A549 (cell line): ENCODE results near the gene ZNRF3. TPM values are rescaled to one million over a fixed set of nuclear protein-coding genes. Genes with fewer than 3 reads are reported as not detected.
A peak's percentile ranks its signal among the peaks of the same experiment; 100 is the strongest.

ENCODE experiments used
- ATAC-seq, 2 experiments: fragments of 200-7000 bp in 1 of 2; fragments of >200 bp in 1 of 2; cut with Nextera tagmentation in 1 of 2; cut with Tn5 transposase in 1 of 2; 3 replicates each; pipeline versions ENCODE4 v1.8.0 to v1.9.1; 2018 to 2020; ENCODE audit warnings: mild to moderate bottlenecking in 1 of 2, moderate library complexity in 1 of 2
- CTCF ChIA-PET: fragments of 300-600 bp; sonication (Branson Sonifier 250); formaldehyde crosslinking; extraction: SDS; loops from one replicate; lab custom pipeline; 2021; ENCODE audit warnings: antibody characterized with exemption, inconsistent platforms; lab: Yijun Ruan, JAX
- POLR2A ChIA-PET: fragments of 350-600 bp; formaldehyde crosslinking; extraction: SDS; loops from one replicate; lab custom pipeline; 2021; ENCODE audit warnings: antibody characterized with exemption, inconsistent platforms; lab: Yijun Ruan, JAX
- DNase-seq, 2 experiments: peaks; one replicate each; pipeline versions ENCODE4 v3.0.0 to v3.0.0-alpha.2; 2011 to 2016; ENCODE audit warnings: low read depth in 1 of 2, low spot score in 1 of 2
- FAIRE-seq: peaks from 2 replicates; lab custom pipeline; 2011; peaks lifted over from hg19 to GRCh38; lab: Jason Lieb, UNC
- H3K27ac ChIP-seq, 2 experiments: fragments of >200 bp; sonication (Bioruptor Twin); formaldehyde crosslinking; 3 replicates each; pipeline ENCODE4 v1.5.1; 2016 to 2017
- H3K4me1 ChIP-seq: fragments of >200 bp; sonication (Bioruptor Twin); formaldehyde crosslinking; 3 replicates; pipeline ENCODE4 v1.6.1; 2016
- H3K4me2 ChIP-seq: fragments of >200 bp; sonication (Bioruptor Twin); formaldehyde crosslinking; 3 replicates; pipeline ENCODE4 v1.6.1; 2016
- H3K4me3 ChIP-seq: fragments of >200 bp; sonication (Bioruptor Twin); formaldehyde crosslinking; 3 replicates; pipeline ENCODE4 v1.5.1; 2016
- H3K9me3 ChIP-seq: fragments of >200 bp; sonication (Bioruptor Twin); formaldehyde crosslinking; 3 replicates; pipeline ENCODE4 v1.6.1; 2016
- BHLHE40 ChIP-seq: IDR thresholded peaks from 2 replicates; pipeline ENCODE4 v1.6.1; 2012; ENCODE audit warnings: low read depth, low read length, inconsistent platforms
- CHD4 ChIP-seq: fragments of 200-600 bp; sonication (generic); IDR thresholded peaks from 2 replicates; pipeline ENCODE4 v1.6.1; 2016; ENCODE audit warnings: antibody characterized with exemption, mild to moderate bottlenecking, borderline replicate concordance
- EHF ChIP-seq: fragments of 250-450 bp; sonication (Bioruptor Pico); IDR thresholded peaks from 2 replicates; pipeline ENCODE4 v1.5.0; 2020; ENCODE audit warnings: mild to moderate bottlenecking
- EP300 ChIP-seq, 2 experiments: fragments of >200 bp; sonication (Bioruptor Twin); formaldehyde crosslinking; IDR thresholded peaks; 2 replicates in 1 of 2; 3 replicates in 1 of 2; pipeline ENCODE4 v1.6.1; 2016 to 2017
- ESRRA ChIP-seq: fragments of 150-350 bp; IDR thresholded peaks from 2 replicates; pipeline ENCODE4 v1.6.1; 2014; ENCODE audit warnings: mild to moderate bottlenecking, low read length, borderline replicate concordance
- FOSL2 ChIP-seq, 2 experiments: fragments of 450-650 bp in 1 of 2; fragments of >200 bp in 1 of 2; sonication (Bioruptor Twin) in 1 of 2; formaldehyde crosslinking; IDR thresholded peaks; 2 replicates each; pipeline versions ENCODE4 v1.5.0 to v1.6.1; 2016 to 2020; ENCODE audit warnings: mild to moderate bottlenecking in 1 of 2, moderate library complexity in 1 of 2
- GATA3 ChIP-seq: IDR thresholded peaks from 2 replicates; pipeline ENCODE4 v1.6.1; 2012; ENCODE audit warnings: borderline replicate concordance
- HOXA7 ChIP-seq: fragments of 250-450 bp; sonication (Bioruptor Pico); IDR thresholded peaks from 2 replicates; pipeline ENCODE4 v1.5.0; 2020; ENCODE audit warnings: mild to moderate bottlenecking, moderate library complexity
- JUN ChIP-seq, 2 experiments: fragments of >200 bp; sonication (Bioruptor Twin); formaldehyde crosslinking; IDR thresholded peaks; 2 replicates in 1 of 2; 3 replicates in 1 of 2; pipeline ENCODE4 v1.6.1; 2016 to 2017
- JUNB ChIP-seq: fragments of >200 bp; sonication (Bioruptor Twin); formaldehyde crosslinking; IDR thresholded peaks from 2 replicates; pipeline ENCODE4 v1.6.1; 2016
- MAFK ChIP-seq: fragments of 450-650 bp; IDR thresholded peaks from 2 replicates; pipeline ENCODE4 v1.6.1; 2014; ENCODE audit not compliant: partially characterized antibody
- MAZ ChIP-seq: fragments of 150-350 bp; IDR thresholded peaks from 2 replicates; pipeline ENCODE4 v1.6.1; 2014; ENCODE audit warnings: antibody characterized with exemption, low read depth, low read length, borderline replicate concordance
- NPAS2 ChIP-seq: fragments of 250-450 bp; sonication (Bioruptor Pico); IDR thresholded peaks from 2 replicates; pipeline ENCODE4 v1.8.0; 2022; ENCODE audit warnings: mild to moderate bottlenecking, moderate library complexity, borderline replicate concordance
- RAD21 ChIP-seq, 2 experiments: fragments of >200 bp in 1 of 2; sonication (Bioruptor Twin) in 1 of 2; formaldehyde crosslinking in 1 of 2; IDR thresholded peaks in 1 of 2; conservative IDR thresholded peaks in 1 of 2; 2 replicates in 1 of 2; 3 replicates in 1 of 2; pipeline ENCODE4 v1.6.1; 2012 to 2018; ENCODE audit warnings: inconsistent platforms in 1 of 2
- RARB ChIP-seq: fragments of 250-450 bp; sonication (Bioruptor Pico); IDR thresholded peaks from 2 replicates; pipeline ENCODE4 v1.8.0; 2021; ENCODE audit warnings: mild to moderate bottlenecking, moderate library complexity
- REST ChIP-seq: fragments of 200-600 bp; sonication (generic); IDR thresholded peaks from 2 replicates; pipeline ENCODE4 v1.6.1; 2016; ENCODE audit warnings: antibody characterized with exemption, mild to moderate bottlenecking, moderate library complexity
- TP53 ChIP-seq: fragments of 250-450 bp; sonication (Bioruptor Pico); IDR thresholded peaks from 2 replicates; pipeline ENCODE4 v1.5.0; 2021; ENCODE audit warnings: mild to moderate bottlenecking, moderate library complexity
- WGBS: methylation state at CpG from one replicate; pipeline ENCODE4 v1.1.6; 2017; ENCODE audit errors: missing lambda C conversion rate; 5-methylcytosine and 5-hydroxymethylcytosine counted together
- polyA plus RNA-seq, 4 experiments: library from polyadenylated mRNA; depleted of rRNA in 3 of 4; stranded (reverse); fragments of >200 nt; fragmentation: RNase III in 1 of 4; extraction: RNeasy Plus Mini Kit Qiagen cat#74134 plus additional on column Dnase treatment in 1 of 4; gene quantifications; 2 replicates in 3 of 4; 3 replicates in 1 of 4; pipeline ENCODE4 v1.2.3, GENCODE V29; 2011 to 2017
- TF ChIP-seq, protein P1 (sequence below): fragments of >200 bp; sonication (Bioruptor Twin); formaldehyde crosslinking; IDR thresholded peaks from 2 replicates; pipeline ENCODE4 v1.6.1; 2016
- TF ChIP-seq, protein P2 (sequence below): IDR thresholded peaks from 2 replicates; pipeline ENCODE4 v1.6.1; 2012

The ZNRF3 gene
- polyA plus RNA-seq, 2 of the 4 experiments (the other 2 are of a cell fraction): 4.6 to 6.9 TPM

DNA sequence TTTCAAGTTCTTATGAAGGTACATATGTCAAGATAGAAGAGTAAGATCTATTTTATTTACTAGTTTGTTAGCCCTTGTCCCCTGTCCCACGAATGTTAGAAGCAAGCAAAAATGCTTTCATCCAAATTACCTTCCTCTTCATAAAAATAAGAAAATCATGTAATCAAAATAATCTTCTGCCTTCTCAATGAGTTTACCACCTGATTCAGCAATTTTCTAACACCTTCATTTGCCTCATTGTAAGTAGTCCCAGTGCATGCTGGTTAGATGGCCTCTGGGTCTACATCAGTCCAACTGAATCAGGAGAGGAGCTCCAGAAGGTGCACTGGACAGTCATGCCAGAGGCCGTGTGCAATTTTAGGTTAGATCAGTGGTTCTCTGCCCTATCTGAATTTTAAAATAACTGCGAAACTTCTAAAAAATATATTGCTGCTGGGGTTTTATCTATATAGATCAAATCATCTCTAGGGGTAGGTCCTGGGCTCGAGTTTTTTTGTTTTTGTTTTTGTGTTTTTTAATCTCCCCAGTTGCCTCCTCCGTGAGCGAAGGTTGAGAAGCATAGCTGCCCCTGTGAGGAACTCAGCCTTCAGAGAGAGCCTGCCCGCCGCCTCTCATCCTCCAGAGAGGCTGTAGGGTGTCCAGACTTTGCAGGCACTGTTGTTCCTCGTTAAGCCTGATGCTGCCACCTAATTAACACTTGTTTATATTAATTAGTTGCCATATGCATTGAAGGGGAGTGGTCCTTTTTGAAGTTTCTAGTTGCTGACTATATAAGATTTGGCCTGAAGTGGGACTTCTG, 146.0 kb downstream of the ZNRF3 start:
- CTCF ChIA-PET: interaction anchor here (0.7 to 2.5 kb wide), 2 partner anchors 11 to 174 kb away, joined by 3 to 19 read pairs; no protein-coding TSS in a partner anchor
- no peak for FAIRE-seq
- no peak for DNase-seq
- 86% methylated on average over 9 of the region's 9 CpGs for WGBS
- peak overlapping the region; percentile 96 for H3K4me2 ChIP-seq
- TF ChIP-seq BHLHE40: no peak
- TF ChIP-seq MAFK: peak; percentile 82
- TF ChIP-seq, all 56 proteins: peak for 1
- no peak for ATAC-seq
- no peaks in the 10 kb centered on the region for H3K9me3 ChIP-seq
- H3K27ac ChIP-seq: peak overlapping the region; percentile 97 to 100
- H3K4me1 ChIP-seq: peaks cover 59% of the 10 kb centered on the region
- H3K4me3 ChIP-seq: no peak overlapping the region; the same call in 2 of the 3 replicates
- POLR2A ChIA-PET: no interaction called here

DNA sequence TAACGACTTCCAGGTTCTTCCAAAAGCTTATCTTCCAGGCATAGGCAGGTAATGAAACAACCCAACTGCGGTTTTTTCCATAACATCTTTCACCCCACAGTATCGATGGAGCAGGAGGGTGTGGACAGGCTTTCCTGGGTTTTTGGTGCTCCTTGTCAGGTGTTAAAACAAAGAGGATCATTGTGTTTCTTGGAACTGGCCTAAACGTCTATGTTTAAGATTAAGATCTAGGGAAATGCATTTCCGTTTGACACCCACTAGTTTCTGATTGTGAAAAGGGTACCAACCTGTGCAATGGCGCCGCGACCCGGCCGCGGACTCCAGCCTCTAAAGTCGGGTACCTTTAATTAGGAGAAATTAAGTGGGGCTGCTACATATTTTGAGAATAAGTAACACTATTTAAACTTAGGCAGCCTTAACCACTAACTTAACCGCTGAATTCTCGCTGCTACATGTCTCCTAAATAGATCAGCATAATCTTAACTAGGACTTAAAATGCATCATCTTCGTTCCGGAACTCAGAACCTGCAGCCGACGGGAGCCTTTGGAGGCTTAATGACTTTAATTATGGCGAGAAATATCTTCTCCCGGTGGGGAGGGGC, 146.7 kb downstream of the ZNRF3 start:
- ATAC-seq (no peak), DNase-seq (no peak), FAIRE-seq (no peak)
- Histone ChIP-seq H3K4me1 (peaks cover 58% of the 10 kb centered on the region), H3K27ac (peak overlapping the region; percentile 97 to 100), H3K4me3 (peak overlapping the region; percentile 41), H3K4me2 (peak overlapping the region; percentile 96), H3K9me3 (no peaks in the 10 kb centered on the region)
- POLR2A ChIA-PET: interaction anchor here (1.0 to 1.1 kb wide), 2 partner anchors 110 to 112 kb away, joined by 4 read pairs; no protein-coding TSS in a partner anchor
- CTCF ChIA-PET: interaction anchor here (1.0 to 2.5 kb wide), 3 partner anchors 11 to 174 kb away, joined by 3 to 19 read pairs (median 5); no protein-coding TSS in a partner anchor
- 38% methylated on average over 19 of the region's 20 CpGs for WGBS
- TF ChIP-seq RAD21 (conservative IDR thresholded peaks at IDR 0.05 in 1 of 2, IDR thresholded peaks at IDR 0.05 in 1 of 2): 0 out of 5 replicates have a peak, but pooled peaks of 1 of the 2 experiments have one; percentile 0
- TF ChIP-seq JUN (IDR thresholded peaks at IDR 0.05): peak in 1 of 2 experiments; percentile 16; a peak in 1 of 5 replicates
- TF ChIP-seq, protein P1, sequence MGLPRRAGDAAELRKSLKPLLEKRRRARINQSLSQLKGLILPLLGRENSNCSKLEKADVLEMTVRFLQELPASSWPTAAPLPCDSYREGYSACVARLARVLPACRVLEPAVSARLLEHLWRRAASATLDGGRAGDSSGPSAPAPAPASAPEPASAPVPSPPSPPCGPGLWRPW: no peak

- Histone ChIP-seq H3K4me3 (peak overlapping the region; percentile 41), H3K27ac (peak overlapping the region; percentile 97 to 100), H3K4me1 (peaks cover 58% of the 10 kb centered on the region), H3K9me3 (no peaks in the 10 kb centered on the region), H3K4me2 (peak overlapping the region; percentile 96)
- ChIA-PET CTCF (interaction anchor here (0.7 to 2.2 kb wide), 7 partner anchors 10 to 175 kb away, joined by 3 to 12 read pairs (median 3); no protein-coding TSS in a partner anchor), POLR2A (interaction anchor here (0.6 to 1.6 kb wide), 6 partner anchors 10 to 148 kb away, joined by 3 to 10 read pairs (median 4); partner anchors contain the start of gene ZNRF3)
- no peak for FAIRE-seq
- TF ChIP-seq GATA3 (peak; percentile 53; the same call in 1 of the 2 replicates), JUN (IDR thresholded peaks at IDR 0.05) (peak; percentile 9 to 59; a peak in 3 of 5 replicates), MAFK (no peak), EP300 (IDR thresholded peaks at IDR 0.05) (peak in 1 of 2 experiments; percentile 53; a peak in 1 of 5 replicates), RAD21 (conservative IDR thresholded peaks at IDR 0.05 in 1 of 2, IDR thresholded peaks at IDR 0.05 in 1 of 2) (peak in 1 of 2 experiments; percentile 10; a peak in 1 of 5 replicates), HOXA7 (CRISPR knock-in tag) (no peak), FOSL2 (IDR thresholded peaks at IDR 0.05) (no peak), FOSL2 (CRISPR knock-in tag; IDR thresholded peaks at IDR 0.05) (0 out of 2 replicates have a peak, but pooled peaks have one; percentile 2)
- ATAC-seq: peak; percentile 83 to 84
- DNase-seq: peak; percentile 75 to 82
- WGBS: 0% methylated on average over 1 of the region's 32 CpGs
Observed at GRCh38 chr22:29030618-29031226, 147.3 kb downstream of the ZNRF3 start.

DNA sequence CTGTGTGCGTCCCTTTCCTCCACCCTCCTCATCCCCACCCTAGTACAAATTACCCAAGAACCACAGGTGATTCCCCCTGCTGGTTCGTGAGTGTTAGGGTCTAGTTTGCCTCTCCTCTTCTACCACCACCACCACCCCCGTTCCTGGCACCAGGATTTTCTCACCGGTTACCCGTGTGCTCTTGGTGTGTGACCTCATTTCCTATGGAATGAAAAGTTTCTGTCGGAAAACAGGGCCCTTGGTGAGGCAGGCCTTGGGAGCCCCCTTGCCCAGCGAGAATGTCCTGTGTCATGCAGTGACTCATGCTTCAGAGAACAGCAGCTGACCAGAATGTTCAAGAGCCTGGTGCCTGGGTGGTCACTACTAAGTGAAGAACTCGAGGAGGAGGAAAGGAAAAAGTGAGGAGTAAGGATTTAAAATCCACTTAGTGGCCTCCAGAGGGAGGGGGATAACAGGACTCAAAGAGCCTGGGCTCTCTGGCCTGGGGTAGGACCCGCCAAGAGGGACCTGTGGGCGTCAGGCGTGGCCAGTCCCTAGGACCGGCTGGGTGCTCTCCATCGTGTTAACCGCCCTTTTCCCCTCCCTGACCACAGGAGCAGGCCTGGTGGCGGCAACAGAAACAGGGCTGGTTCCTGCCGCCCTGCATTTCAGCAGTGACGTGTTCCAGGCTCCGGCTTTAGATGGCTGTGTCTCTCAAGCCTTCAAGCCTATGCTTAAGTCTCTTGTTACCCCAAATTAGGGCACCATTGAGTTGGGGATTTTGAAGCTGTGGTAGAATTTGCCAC, 148.0 kb downstream of the ZNRF3 start:
- DNase-seq: peak; percentile 64 to 91
- ATAC-seq: peak; percentile 87 to 90
- peaks cover 63% of the 10 kb centered on the region for H3K4me1 ChIP-seq
- peak overlapping the region; percentile 97 to 100 for H3K27ac ChIP-seq
- no peak for FAIRE-seq
- no peaks in the 10 kb centered on the region for H3K9me3 ChIP-seq
- peak overlapping the region; percentile 96 for H3K4me2 ChIP-seq
- peak overlapping the region; percentile 41 for H3K4me3 ChIP-seq
- WGBS: 20% methylated on average over 18 of the region's 18 CpGs
- ChIA-PET POLR2A (interaction anchor here (0.6 to 1.6 kb wide), 7 partner anchors 9 to 148 kb away, joined by 3 to 10 read pairs (median 4); partner anchors contain the start of gene ZNRF3), CTCF (interaction anchor here (0.7 to 2.2 kb wide), 9 partner anchors 9 to 176 kb away, joined by 3 to 12 read pairs (median 3); no protein-coding TSS in a partner anchor)
- TF ChIP-seq RARB (no peak), EHF (CRISPR knock-in tag) (no peak), RAD21 (conservative IDR thresholded peaks at IDR 0.05 in 1 of 2, IDR thresholded peaks at IDR 0.05 in 1 of 2) (peak in 1 of 2 experiments; percentile 12; a peak in 1 of 5 replicates), MAZ (no peak), REST (no peak), NPAS2 (CRISPR knock-in tag) (no peak), CHD4 (no peak), TP53 (CRISPR knock-in tag) (no peak), ESRRA (no peak), JUNB (peak; percentile 69)
- TF ChIP-seq, protein P2, sequence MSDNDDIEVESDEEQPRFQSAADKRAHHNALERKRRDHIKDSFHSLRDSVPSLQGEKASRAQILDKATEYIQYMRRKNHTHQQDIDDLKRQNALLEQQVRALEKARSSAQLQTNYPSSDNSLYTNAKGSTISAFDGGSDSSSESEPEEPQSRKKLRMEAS: peak; percentile 68
